Neural cell (in vitro differentiated cells): ENCODE measurements around the gene IL3. TPM values are rescaled to one million over a fixed set of nuclear protein-coding genes. Genes with fewer than 3 reads are reported as not detected.

ENCODE experiments used
- H2AFZ ChIP-seq: fragments of 200-600, 300-800 bp; sonication (generic), shearing (Covaris generic); 2 replicates; pipeline ENCODE4 v1.6.0; 2014; ENCODE audit warnings: low read depth, mild to moderate bottlenecking, antibody characterized with exemption, low read length, moderate library complexity
- H3F3A ChIP-seq: fragments of 200-600 bp; shearing (Covaris generic); 2 replicates; pipeline ENCODE4 v1.6.1; 2016; ENCODE audit warnings: mild to moderate bottlenecking, moderate library complexity, mixed read lengths, antibody characterized with exemption, low read length; ENCODE audit not compliant: insufficient read depth, poor library complexity, severe bottlenecking
- H3K27ac ChIP-seq: fragments of 200-600, 300-800 bp; sonication (generic), shearing (Covaris generic); 2 replicates; pipeline ENCODE4 v1.5.1; 2014; ENCODE audit warnings: mild to moderate bottlenecking, low read length, moderate library complexity
- H3K27me3 ChIP-seq: fragments of 300-800, 200-600 bp; sonication (generic), shearing (Covaris generic); 2 replicates; pipeline ENCODE4 v1.6.0; 2014; ENCODE audit warnings: mild to moderate bottlenecking, low read depth, low read length, moderate library complexity; ENCODE audit not compliant: insufficient read depth
- H3K36me3 ChIP-seq: fragments of 300-800, 200-600 bp; sonication (generic), shearing (Covaris generic); 2 replicates; pipeline ENCODE4 v1.5.1; 2014; ENCODE audit warnings: mild to moderate bottlenecking, antibody characterized with exemption, low read length, moderate library complexity; ENCODE audit not compliant: insufficient read depth
- H3K4me2 ChIP-seq: fragments of 300-800, 200-600 bp; sonication (generic), shearing (Covaris generic); 2 replicates; pipeline ENCODE4 v1.6.0; 2014; ENCODE audit warnings: mild to moderate bottlenecking, low read length
- H3K4me3 ChIP-seq: fragments of 300-800, 200-600 bp; sonication (generic), shearing (Covaris generic); 2 replicates; pipeline ENCODE4 v1.5.1; 2014; ENCODE audit warnings: mild to moderate bottlenecking, low read length, moderate library complexity
- H3K79me2 ChIP-seq: fragments of 200-600 bp; shearing (Covaris generic); replicated peaks from 2 replicates; pipeline ENCODE4 v1.6.0; 2014; ENCODE audit warnings: mild to moderate bottlenecking, low read length, moderate library complexity; ENCODE audit not compliant: insufficient read depth
- H3K9ac ChIP-seq: fragments of 300-800, 200-600 bp; sonication (generic), shearing (Covaris generic); 2 replicates; pipeline ENCODE4 v1.6.1; 2016; ENCODE audit warnings: mild to moderate bottlenecking, low read length, mixed read lengths
- H3K9me2 ChIP-seq: fragments of 200-600 bp; shearing (Covaris generic); 2 replicates; pipeline ENCODE4 v1.6.1; 2016; ENCODE audit warnings: mild to moderate bottlenecking, low read length, mixed read lengths; ENCODE audit not compliant: insufficient read depth
- H3K9me3 ChIP-seq: fragments of 200-600, 300-800 bp; sonication (generic), shearing (Covaris generic); 2 replicates; pipeline ENCODE4 v1.6.1; 2016; ENCODE audit warnings: mild to moderate bottlenecking, mixed run types, low read length, moderate library complexity, mixed read lengths
- H4K20me1 ChIP-seq: fragments of 200-600 bp; shearing (Covaris generic); 2 replicates; pipeline ENCODE4 v1.6.1; 2016; ENCODE audit warnings: mild to moderate bottlenecking, mixed run types; ENCODE audit not compliant: insufficient read depth
- CTCF ChIP-seq: fragments of 450-650 bp; IDR thresholded peaks from 2 replicates; pipeline ENCODE4 v1.5.1; 2014; ENCODE audit warnings: antibody characterized with exemption, mild to moderate bottlenecking, moderate library complexity; ENCODE audit not compliant: poor library complexity, severe bottlenecking
- EP300 ChIP-seq: fragments of 450-650 bp; conservative IDR thresholded peaks from 2 replicates; pipeline ENCODE4 v1.6.1; 2014; ENCODE audit warnings: antibody characterized with exemption, mild to moderate bottlenecking, moderate library complexity; ENCODE audit not compliant: poor library complexity, severe bottlenecking
- EZH2 ChIP-seq: fragments of 200-600, 300-800 bp; shearing (Covaris generic), sonication (generic); IDR thresholded peaks from 2 replicates; pipeline ENCODE4 v1.6.1; 2014; ENCODE audit warnings: antibody characterized with exemption, low read length, borderline replicate concordance, mild to moderate bottlenecking; ENCODE audit not compliant: insufficient read depth, poor library complexity, severe bottlenecking
- MXI1 ChIP-seq: fragments of 450-650 bp; conservative IDR thresholded peaks from 2 replicates; pipeline ENCODE4 v1.6.1; 2014; ENCODE audit warnings: antibody characterized with exemption, mild to moderate bottlenecking; ENCODE audit not compliant: poor library complexity, severe bottlenecking
- POLR2AphosphoS5 ChIP-seq: IDR thresholded peaks from 2 replicates; pipeline ENCODE4 v1.6.1; 2012
- RAD21 ChIP-seq: fragments of 450-650 bp; conservative IDR thresholded peaks from 2 replicates; pipeline ENCODE4 v1.6.1; 2014; ENCODE audit warnings: antibody characterized with exemption, mild to moderate bottlenecking, moderate library complexity
- REST ChIP-seq: IDR thresholded peaks from 2 replicates; pipeline ENCODE4 v1.6.1; 2012; ENCODE audit warnings: borderline replicate concordance
- SMC3 ChIP-seq: fragments of 450-650 bp; conservative IDR thresholded peaks from 2 replicates; pipeline ENCODE4 v1.6.1; 2014; ENCODE audit warnings: antibody characterized with exemption, mild to moderate bottlenecking, moderate library complexity; ENCODE audit not compliant: poor library complexity
- TAF1 ChIP-seq: IDR thresholded peaks from 2 replicates; pipeline ENCODE4 v1.6.1; 2012; ENCODE audit warnings: low read depth
- polyA plus RNA-seq: library from polyadenylated mRNA; depleted of rRNA; stranded (reverse); fragments of >200 nt; gene quantifications from 2 replicates; pipeline ENCODE4 v1.2.3, GENCODE V29; 2014

The IL3 gene
- polyA plus RNA-seq, 1 donor from 2014 or later, result not detected

DNA sequence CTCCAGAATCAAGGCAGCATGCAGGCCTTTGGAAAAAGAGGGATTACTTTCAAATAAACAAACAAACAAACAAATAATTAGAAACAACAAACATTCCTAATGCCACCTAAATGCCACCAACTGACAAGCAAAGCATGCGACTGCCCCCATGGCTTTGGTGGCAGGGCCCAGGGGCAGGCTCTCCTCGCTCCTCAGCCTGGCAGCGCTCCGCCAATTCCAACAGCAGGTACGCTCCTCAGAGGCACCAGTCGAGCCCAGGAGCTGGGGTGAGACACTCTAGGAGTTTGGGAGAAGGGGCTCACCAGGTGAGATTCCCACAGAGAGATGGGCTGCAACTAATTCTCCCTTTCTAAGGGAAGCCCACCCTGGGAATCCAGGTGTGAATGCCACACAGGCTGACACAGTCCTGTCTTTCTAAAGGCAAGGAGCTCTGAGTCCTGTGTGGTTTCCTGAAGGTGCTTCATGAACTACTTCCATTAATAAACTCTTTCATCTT is 41.0 kb downstream of the IL3 start:
- Histone ChIP-seq H3K27me3 (no peaks in the 10 kb centered on the region), H3K9me2 (no peaks in the 10 kb centered on the region), H3K27ac (no peak overlapping the region), H4K20me1 (no peaks in the 10 kb centered on the region), H2AFZ (no peak overlapping the region), H3K36me3 (no peaks in the 10 kb centered on the region), H3K9me3 (no peaks in the 10 kb centered on the region), H3K79me2 (no peaks in the 10 kb centered on the region), H3K4me2 (no peak overlapping the region), H3K4me3 (no peak overlapping the region), H3F3A (peaks cover 9% of the 10 kb centered on the region), H3K9ac (no peak overlapping the region)
- TF ChIP-seq EP300, result no peak
- no peak for TF ChIP-seq EZH2
- TF ChIP-seq REST, result no peak
- no peak for TF ChIP-seq CTCF
- no peak for TF ChIP-seq MXI1
- no peak for TF ChIP-seq SMC3
- no peak for TF ChIP-seq POLR2AphosphoS5
- no peak for TF ChIP-seq RAD21
- TF ChIP-seq TAF1, result no peak

GRCh38 chr5:132102101-132102701 is 41.7 kb downstream of the IL3 start:
- Histone ChIP-seq H3K27me3 (no peaks in the 10 kb centered on the region), H3K4me2 (no peak overlapping the region), H3K79me2 (no peaks in the 10 kb centered on the region), H3K9me2 (no peaks in the 10 kb centered on the region), H3K9ac (no peak overlapping the region), H3K4me3 (no peak overlapping the region), H3K9me3 (no peaks in the 10 kb centered on the region), H2AFZ (no peak overlapping the region), H4K20me1 (no peaks in the 10 kb centered on the region), H3F3A (peaks cover 9% of the 10 kb centered on the region), H3K27ac (no peak overlapping the region), H3K36me3 (no peaks in the 10 kb centered on the region)
- TF ChIP-seq TAF1 (no peak), CTCF (no peak), EP300 (no peak), REST (no peak), EZH2 (no peak), MXI1 (no peak)
